Heart left ventricle (tissue), 16 donors: ENCODE data around the gene MAPK12. TPM values are rescaled to one million over a fixed set of nuclear protein-coding genes. Genes with fewer than 3 reads are reported as not detected.
A peak's percentile ranks its signal among the peaks of the same experiment; 100 is the strongest.

Source experiments
- ATAC-seq, 4 donors: fragments of 200-7000 bp; cut with Tn5 transposase; one replicate each; pipeline ENCODE4 v1.9.1; 2020 to 2022; ENCODE audit warnings: moderate library complexity in 4 of 4, mild to moderate bottlenecking in 3 of 4, moderate number of reproducible peaks in 1 of 4
- DNase-seq, 5 donors: peaks; one replicate each; pipeline ENCODE4 v3.0.0-alpha.2; 2020
- H3K27ac ChIP-seq, 12 donors: fragments of 200-600 bp; sonication (generic) in 4 of 12; one replicate each; pipeline versions ENCODE4 v1.5.0 to v1.8.0; 2016 to 2022; ENCODE audit warnings: mild to moderate bottlenecking in 2 of 12
- H3K27me3 ChIP-seq, 9 donors: fragments of 200-600 bp; sonication (generic) in 2 of 9; one replicate each; pipeline versions ENCODE4 v1.5.1 to v1.8.0; 2016 to 2022; ENCODE audit warnings: mild to moderate bottlenecking in 3 of 9
- H3K36me3 ChIP-seq, 9 donors: fragments of 200-600 bp; sonication (generic) in 2 of 9; one replicate each; pipeline versions ENCODE4 v1.5.0 to v1.8.0; 2018 to 2022; ENCODE audit warnings: mild to moderate bottlenecking in 2 of 9
- H3K4me1 ChIP-seq, 12 donors: fragments of 200-600 bp; sonication (generic) in 4 of 12; one replicate each; pipeline versions ENCODE4 v1.5.0 to v1.8.0; 2016 to 2022; ENCODE audit warnings: mild to moderate bottlenecking in 3 of 12
- H3K4me3 ChIP-seq, 12 donors: fragments of 200-600 bp; sonication (generic) in 4 of 12; one replicate each; pipeline versions ENCODE4 v1.5.0 to v1.8.0; 2017 to 2022; ENCODE audit warnings: mild to moderate bottlenecking in 9 of 12, moderate library complexity in 4 of 12
- H3K9me3 ChIP-seq, 12 donors: fragments of 200-600 bp; sonication (generic) in 4 of 12; one replicate each; pipeline versions ENCODE4 v1.5.0 to v1.8.0; 2016 to 2022; ENCODE audit warnings: mild to moderate bottlenecking in 1 of 12
- POLR2A ChIP-seq, 2 donors: fragments of 450-650 bp; IDR thresholded peaks; one replicate each; pipeline ENCODE4 v1.6.1; 2017; ENCODE audit warnings: antibody characterized with exemption in 2 of 2, mild to moderate bottlenecking in 2 of 2, moderate library complexity in 2 of 2
- WGBS, 4 donors: extraction: QIAGEN DNeasy Blood & Tissue Kit in 2 of 4; methylation state at CpG; one replicate each; pipeline versions ENCODE4 v1.1.5 to v1.1.7; 2013 to 2018; 5-methylcytosine and 5-hydroxymethylcytosine counted together
- intact Hi-C, 10 donors: fragments of 100-400 bp; cut with DNase I; formaldehyde crosslinking; loops; one replicate each; pipeline versions ENCODE4 v1.11.1 to v1.14.2; 2022
- polyA plus RNA-seq, 2 donors: library from polyadenylated mRNA; stranded (reverse); fragments of 200-250 nt; gene quantifications; one replicate each; pipeline ENCODE4 v1.2.3, GENCODE V29; 2013
- total RNA-seq, 9 donors: library from RNA; depleted of rRNA in 2 of 9; stranded (reverse); fragments of >200 nt in 2 of 9; fragmentation: NEBNext Ultra II Directional in 3 of 9; extraction: Animal tissue kit (Norgen Biotek cat#: 25700) in 3 of 9; gene quantifications; one replicate each; pipeline versions ENCODE4 v1.1.0 to v1.2.4, GENCODE V29; 2016 to 2023
- TF ChIP-seq, protein P1 (sequence below), 12 donors: fragments of 200-600 bp; sonication (generic) in 4 of 12; IDR thresholded peaks; one replicate each; pipeline versions ENCODE4 v1.5.0 to v1.8.0; 2018 to 2022; ENCODE audit warnings: antibody characterized with exemption in 12 of 12, mild to moderate bottlenecking in 5 of 12
- donor health status: ischemic (EF 13 %, LVEDD 7.1; RV severe dilation, severe dysfunction).
- donor health status: healthy with polysubstance abuse.
- donor health status: DM: no; HTN: yes; CAD: no.
- donor health status: DM: no; HTN: no; CAD: no.
- donor health status: ischemic (EF 25% LVEDD 6.9; RV normal size, moderate dysfunction).
- donor health status: ischemic (EF 25% LVEDD 5.7; RV mildly dilated, moderate dysfunction).
- donor health status: healthy.
- donor health status: DM: yes; HTN: yes; CAD: no.
- donor health status: ischemic (EF 35%, LVEDD 5.7; RV mildly dilated, moderate dysfunction).
- donor health status: nonischemic (EF 11% LVEDD 7.7; RV severe dilation, severe dysfunction).
- donor health status: DM: yes; HTN: yes; CAD: no.
- donor health status: PGD.
- donor health status: ischemic (EF 29% LVEDD 5.4; RV normal size, mild dysfunction).
- donor health status: nonischemic (EF 23%, LVEDD 6.1; RV moderate dilation, normal function).

The MAPK12 gene
- total and polyA plus RNA-seq, 11 donors = 11.6 to 18.0 (median 15.5) TPM

GRCh38 chr22:50302041-50302541, 40.6 kb upstream of the MAPK12 start:
- WGBS, 4 donors = 32 to 47% (median 39%) methylated on average over 4 to 9 of the region's 9 CpGs
- ATAC-seq = peak in 3 of 4 donors; percentile 2 to 8 (median 6)
- TF ChIP-seq, protein P1, sequence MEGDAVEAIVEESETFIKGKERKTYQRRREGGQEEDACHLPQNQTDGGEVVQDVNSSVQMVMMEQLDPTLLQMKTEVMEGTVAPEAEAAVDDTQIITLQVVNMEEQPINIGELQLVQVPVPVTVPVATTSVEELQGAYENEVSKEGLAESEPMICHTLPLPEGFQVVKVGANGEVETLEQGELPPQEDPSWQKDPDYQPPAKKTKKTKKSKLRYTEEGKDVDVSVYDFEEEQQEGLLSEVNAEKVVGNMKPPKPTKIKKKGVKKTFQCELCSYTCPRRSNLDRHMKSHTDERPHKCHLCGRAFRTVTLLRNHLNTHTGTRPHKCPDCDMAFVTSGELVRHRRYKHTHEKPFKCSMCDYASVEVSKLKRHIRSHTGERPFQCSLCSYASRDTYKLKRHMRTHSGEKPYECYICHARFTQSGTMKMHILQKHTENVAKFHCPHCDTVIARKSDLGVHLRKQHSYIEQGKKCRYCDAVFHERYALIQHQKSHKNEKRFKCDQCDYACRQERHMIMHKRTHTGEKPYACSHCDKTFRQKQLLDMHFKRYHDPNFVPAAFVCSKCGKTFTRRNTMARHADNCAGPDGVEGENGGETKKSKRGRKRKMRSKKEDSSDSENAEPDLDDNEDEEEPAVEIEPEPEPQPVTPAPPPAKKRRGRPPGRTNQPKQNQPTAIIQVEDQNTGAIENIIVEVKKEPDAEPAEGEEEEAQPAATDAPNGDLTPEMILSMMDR (IDR thresholded peaks at IDR 0.05) = no peak
- TF ChIP-seq POLR2A (IDR thresholded peaks at IDR 0.05) = no peak
- intact Hi-C loops = no loop called here
- no peaks in the 10 kb centered on the region for H3K36me3 ChIP-seq
- DNase-seq = peak in 3 of 5 donors; percentile 41 to 64 (median 48)
- no peaks in the 10 kb centered on the region for H3K27me3 ChIP-seq
- peak overlapping the region in 1 of 12 donors; percentile 52 for H3K4me3 ChIP-seq
- H3K4me1 ChIP-seq = peaks cover 26 to 97% (median 83%) of the 10 kb centered on the region in 12 donors
- peak overlapping the region in 11 of 12 donors; percentile 57 to 98 (median 93) for H3K27ac ChIP-seq
- no peaks in the 10 kb centered on the region for H3K9me3 ChIP-seq

GRCh38 chr22:50301581-50301991, 40.1 kb upstream of the MAPK12 start:
- H3K4me1 ChIP-seq = peaks cover 26 to 99% (median 88%) of the 10 kb centered on the region in 12 donors
- peak overlapping the region in 1 of 12 donors; percentile 52 for H3K4me3 ChIP-seq
- 40 to 48% (median 44%) methylated on average over 8 to 17 of the region's 17 CpGs for WGBS, 4 donors
- intact Hi-C loops = no loop called here
- no peak for TF ChIP-seq POLR2A (IDR thresholded peaks at IDR 0.05)
- TF ChIP-seq, protein P1 (IDR thresholded peaks at IDR 0.05) = no peak
- H3K27me3 ChIP-seq = no peaks in the 10 kb centered on the region
- ATAC-seq (no peak), DNase-seq (no peak)
- peak overlapping the region in 11 of 12 donors; percentile 57 to 98 (median 93) for H3K27ac ChIP-seq
- no peaks in the 10 kb centered on the region for H3K9me3 ChIP-seq
- no peaks in the 10 kb centered on the region for H3K36me3 ChIP-seq

- TF ChIP-seq POLR2A (IDR thresholded peaks at IDR 0.05) = no peak
- TF ChIP-seq, protein P1 (IDR thresholded peaks at IDR 0.05) = no peak
Measured at GRCh38 chr22:50300620-50301257, 39.3 kb upstream of the MAPK12 start.

GRCh38 chr22:50299785-50300619, 38.5 kb upstream of the MAPK12 start:
- Histone ChIP-seq H3K27ac (peak overlapping the region in 11 of 12 donors; percentile 24 to 79 (median 70)), H3K36me3 (no peaks in the 10 kb centered on the region), H3K4me3 (peak overlapping the region in 11 of 12 donors; percentile 14 to 56 (median 50)), H3K27me3 (no peaks in the 10 kb centered on the region), H3K4me1 (peaks cover 21 to 98% (median 83%) of the 10 kb centered on the region in 12 donors), H3K9me3 (no peaks in the 10 kb centered on the region)
- no peak for TF ChIP-seq POLR2A (IDR thresholded peaks at IDR 0.05)
- TF ChIP-seq, protein P1 (IDR thresholded peaks at IDR 0.05) = no peak
- 35 to 55% (median 40%) methylated on average over 30 to 93 of the region's 93 CpGs for WGBS, 4 donors
- ATAC-seq (peak in 1 of 4 donors; percentile 4), DNase-seq (no peak)
- intact Hi-C loops = no loop called here

More at GRCh38 chr22:50300620-50301257, 39.3 kb upstream of the MAPK12 start:
- no peaks in the 10 kb centered on the region for H3K36me3 ChIP-seq
- H3K27me3 ChIP-seq = no peaks in the 10 kb centered on the region
- no peaks in the 10 kb centered on the region for H3K9me3 ChIP-seq
- WGBS, 4 donors = 78 to 85% (median 81%) methylated on average over 14 of the region's 14 CpGs
- DNase-seq (no peak), ATAC-seq (no peak)
- H3K27ac ChIP-seq = peak overlapping the region in 6 of 12 donors; percentile 83 to 98 (median 93)
- intact Hi-C loops = no loop called here
- peak overlapping the region in 9 of 12 donors; percentile 36 to 56 (median 52) for H3K4me3 ChIP-seq
- peaks cover 26 to 99% (median 88%) of the 10 kb centered on the region in 12 donors for H3K4me1 ChIP-seq
